ACC112 (cell line): ENCODE results near the gene NACA.
"Not testable (repeated sequence)": the region's sequence is repeated elsewhere in the genome, so short reads cannot be mapped to it uniquely, and the experiment has no call there.

Experiments
- H2AFZ ChIP-seq: fragments of 200-600 bp; sonication (generic); one replicate; pipeline ENCODE4 v1.6.0; 2017; ENCODE audit warnings: antibody characterized with exemption, low read length; ENCODE audit not compliant: unreplicated experiment
- H3K27ac ChIP-seq: fragments of 200-600 bp; sonication (generic); 2 replicates; pipeline ENCODE4 v1.5.1; 2014; ENCODE audit warnings: low read depth, mild to moderate bottlenecking, antibody characterized with exemption, low read length, moderate library complexity
- H3K27me3 ChIP-seq: fragments of 200-600 bp; sonication (generic); 2 replicates; pipeline ENCODE4 v1.6.1; 2014; ENCODE audit warnings: mild to moderate bottlenecking, antibody characterized with exemption, low read length, moderate library complexity, mixed read lengths; ENCODE audit not compliant: insufficient read depth
- H3K36me3 ChIP-seq: fragments of 200-600 bp; sonication (generic); 2 replicates; pipeline ENCODE4 v1.6.1; 2016; ENCODE audit warnings: mild to moderate bottlenecking, antibody characterized with exemption, low read length, moderate library complexity, mixed read lengths; ENCODE audit not compliant: insufficient read depth
- H3K4me1 ChIP-seq: fragments of 200-600 bp; sonication (generic); one replicate; pipeline ENCODE4 v1.6.1; 2016; ENCODE audit warnings: low read length, mixed read lengths; ENCODE audit not compliant: insufficient read depth, unreplicated experiment, control insufficient read depth
- H3K4me3 ChIP-seq: fragments of 200-600 bp; sonication (generic); 2 replicates; pipeline ENCODE4 v1.5.1; 2014; ENCODE audit warnings: mild to moderate bottlenecking, low read depth, low read length
- H3K79me2 ChIP-seq: fragments of 200-600 bp; sonication (generic); one replicate; pipeline ENCODE4 v1.6.0; 2016; ENCODE audit warnings: low read length; ENCODE audit not compliant: control insufficient read depth, unreplicated experiment, insufficient read depth

The NACA gene

DNA sequence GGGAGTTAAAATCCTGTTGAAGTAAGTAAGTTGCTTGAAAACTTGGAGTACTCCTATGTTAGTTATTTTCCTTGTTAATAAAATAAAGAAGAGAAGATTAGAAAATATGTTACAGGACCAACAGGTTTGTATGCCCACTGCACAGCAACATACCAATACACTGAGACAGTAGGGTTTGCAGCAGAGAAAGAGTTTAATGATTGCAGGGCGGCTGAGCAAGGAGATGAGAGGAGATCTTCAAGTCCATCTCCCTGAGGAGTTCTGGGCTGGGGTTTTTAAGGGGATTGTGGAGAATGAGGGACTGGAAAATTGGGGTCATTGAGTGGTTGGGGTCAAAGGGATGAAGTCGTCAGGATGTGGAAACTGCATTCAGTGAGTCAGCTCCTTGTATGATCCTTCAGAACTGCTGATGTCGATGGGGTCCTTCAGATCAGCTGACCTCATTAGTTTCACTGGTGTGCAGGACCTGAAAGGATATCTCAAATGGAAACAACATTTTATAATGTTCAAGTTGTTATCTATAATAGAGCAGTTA, 33.7 kb upstream of the NACA start:
- Histone ChIP-seq H2AFZ (no peak overlapping the region), H3K4me3 (no peak overlapping the region), H3K36me3 (no peaks in the 10 kb centered on the region), H3K27me3 (no peaks in the 10 kb centered on the region), H3K79me2 (no peaks in the 10 kb centered on the region), H3K27ac (peak overlapping the region; percentile 8; the same call in 1 of the 2 replicates), H3K4me1 (peaks cover 4% of the 10 kb centered on the region)

DNA sequence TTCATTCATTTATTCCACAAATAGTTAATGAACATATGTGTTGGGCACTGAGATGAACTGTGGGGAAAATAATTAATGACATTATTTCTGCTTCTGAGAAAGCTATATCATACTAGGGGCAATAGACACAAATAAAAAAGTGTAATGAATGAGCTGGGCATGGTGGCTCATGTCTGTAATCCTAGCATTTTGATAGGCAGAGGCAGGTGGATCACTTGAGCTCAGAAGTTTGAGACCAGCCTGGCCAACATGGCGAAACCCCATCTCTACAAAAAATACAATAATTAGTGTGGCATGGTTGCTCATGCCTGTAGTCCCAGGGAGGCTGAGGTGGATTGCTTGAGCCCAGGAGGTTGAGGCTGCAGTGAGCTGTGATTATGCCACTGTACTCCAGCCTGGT, 32.9 kb upstream of the NACA start:
- H2AFZ ChIP-seq, H3K4me3 ChIP-seq, H3K36me3 ChIP-seq, H3K4me1 ChIP-seq, H3K27ac ChIP-seq, H3K27me3 ChIP-seq, H3K79me2 ChIP-seq: not testable (repeated sequence)

GRCh38 chr12:56753566-56753965, 28.5 kb upstream of the NACA start:
- H2AFZ ChIP-seq = no peak overlapping the region

GRCh38 chr12:56751712-56752598, 26.9 kb upstream of the NACA start, which contains the start of gene PRIM1:
PRIM1 (minus strand) TSS chr12:56752323; CDS start chr12:56752298, 25 bp downstream.
- Histone ChIP-seq H3K79me2 (peaks cover 9% of the 10 kb centered on the region), H3K36me3 (no peaks in the 10 kb centered on the region), H3K27me3 (no peaks in the 10 kb centered on the region), H2AFZ (peak within 1 kb of the TSS; percentile 72), H3K27ac (peak within 1 kb of the TSS; percentile 43; the same call in 1 of the 2 replicates), H3K4me1 (peaks cover 6% of the 10 kb centered on the region), H3K4me3 (peak within 1 kb of the TSS; percentile 82)

More at GRCh38 chr12:56753566-56753965, 28.5 kb upstream of the NACA start:
- peaks cover 6% of the 10 kb centered on the region for H3K4me1 ChIP-seq
- no peaks in the 10 kb centered on the region for H3K27me3 ChIP-seq
- no peaks in the 10 kb centered on the region for H3K36me3 ChIP-seq
- H3K4me3 ChIP-seq = no peak overlapping the region
- peaks cover 9% of the 10 kb centered on the region for H3K79me2 ChIP-seq
- H3K27ac ChIP-seq = no peak overlapping the region

- H2AFZ ChIP-seq = not testable (repeated sequence)
Observed at GRCh38 chr12:56750596-56750995, 25.5 kb upstream of the NACA start.

GRCh38 chr12:56749853-56750252, 24.8 kb upstream of the NACA start:
- no peak overlapping the region for H3K27ac ChIP-seq
- H3K27me3 ChIP-seq = no peaks in the 10 kb centered on the region
- no peak overlapping the region for H3K4me3 ChIP-seq
- H2AFZ ChIP-seq = no peak overlapping the region
- peaks cover 9% of the 10 kb centered on the region for H3K79me2 ChIP-seq
- peaks cover 4% of the 10 kb centered on the region; the same call in 1 of the 2 replicates for H3K36me3 ChIP-seq
- peaks cover 6% of the 10 kb centered on the region for H3K4me1 ChIP-seq

More at GRCh38 chr12:56750596-56750995, 25.5 kb upstream of the NACA start:
- not testable (repeated sequence) for H3K79me2 ChIP-seq, H3K27ac ChIP-seq, H3K4me1 ChIP-seq, H3K36me3 ChIP-seq, H3K27me3 ChIP-seq
- H3K4me3 ChIP-seq = peak overlapping the region; percentile 82; the same call in 1 of the 2 replicates

DNA sequence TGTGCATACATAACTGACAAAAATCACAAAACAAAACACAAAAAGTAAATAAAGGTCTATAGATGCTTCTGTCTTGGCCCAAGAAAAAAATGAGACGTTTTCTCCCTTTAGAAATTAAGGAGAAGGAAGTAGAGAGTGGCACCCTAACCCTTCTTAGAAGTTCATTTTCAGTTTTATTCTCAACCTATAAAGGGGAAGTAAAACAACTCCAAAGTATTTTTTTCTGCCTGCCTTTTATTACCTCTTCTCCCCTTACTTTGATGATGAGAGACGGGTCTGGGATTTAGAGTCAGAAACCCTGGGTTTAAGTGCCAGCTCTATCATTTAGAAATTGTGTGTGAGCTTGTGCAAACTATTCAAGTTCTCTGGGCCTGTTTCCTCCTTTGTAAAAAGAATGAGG, 24.3 kb upstream of the NACA start:
- H3K79me2 ChIP-seq = peaks cover 9% of the 10 kb centered on the region
- no peak overlapping the region for H3K4me3 ChIP-seq
- H3K27me3 ChIP-seq = no peaks in the 10 kb centered on the region
- H3K4me1 ChIP-seq = peaks cover 6% of the 10 kb centered on the region
- H3K27ac ChIP-seq = no peak overlapping the region
- no peak overlapping the region for H2AFZ ChIP-seq
- peaks cover 4% of the 10 kb centered on the region; the same call in 1 of the 2 replicates for H3K36me3 ChIP-seq

GRCh38 chr12:56728139-56728861, 3.2 kb upstream of the NACA start:
- Histone ChIP-seq H3K4me3 (no peak overlapping the region), H3K27me3 (no peaks in the 10 kb centered on the region), H3K4me1 (peaks cover 4% of the 10 kb centered on the region), H2AFZ (no peak overlapping the region), H3K27ac (no peak overlapping the region), H3K79me2 (peaks cover 18% of the 10 kb centered on the region), H3K36me3 (peaks cover 8% of the 10 kb centered on the region; the same call in 1 of the 2 replicates)

DNA sequence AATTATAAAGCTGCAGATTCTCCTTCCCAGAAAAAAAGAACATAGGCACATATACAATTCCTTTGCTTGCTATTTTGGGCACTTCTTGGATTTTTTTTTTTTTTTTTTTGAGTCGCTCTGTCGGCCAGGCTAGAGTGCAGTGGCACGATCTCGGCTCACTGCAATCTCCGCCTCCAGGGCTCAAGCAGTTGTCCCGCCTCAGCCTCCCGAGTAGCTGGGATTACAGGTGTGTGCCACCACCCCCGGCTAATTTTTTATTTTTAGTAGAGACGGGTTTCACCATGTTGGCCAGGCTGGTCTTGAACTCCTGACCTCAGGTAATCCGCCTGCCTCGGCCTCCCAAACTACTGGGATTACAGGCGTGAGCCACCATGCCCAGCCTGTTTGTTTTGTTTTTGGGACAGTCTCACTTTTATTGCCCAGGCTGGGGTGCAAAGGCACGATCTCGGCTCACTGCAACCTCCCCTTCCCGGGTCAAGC, 1.1 kb upstream of the NACA start:
- H3K4me1 ChIP-seq = peaks cover 24% of the 10 kb centered on the region
- H3K79me2 ChIP-seq = peaks cover 39% of the 10 kb centered on the region
- peak overlapping the region; percentile 92 for H3K4me3 ChIP-seq
- peaks cover 25% of the 10 kb centered on the region for H3K36me3 ChIP-seq
- H3K27ac ChIP-seq = peak overlapping the region; percentile 80
- peak overlapping the region; percentile 97 for H2AFZ ChIP-seq
- H3K27me3 ChIP-seq = not testable (repeated sequence)

- Histone ChIP-seq H3K4me3 (peak overlapping the region; percentile 92), H3K27ac (peak overlapping the region; percentile 80), H3K79me2 (peaks cover 44% of the 10 kb centered on the region), H3K27me3 (no peaks in the 10 kb centered on the region), H3K4me1 (peaks cover 29% of the 10 kb centered on the region), H2AFZ (peak overlapping the region; percentile 97), H3K36me3 (peaks cover 26% of the 10 kb centered on the region)
Observed at GRCh38 chr12:56725723-56726102, 614 bp upstream of the NACA start.
